ENCODE data around the gene TNFRSF12A. TPM values are rescaled to one million over a fixed set of nuclear protein-coding genes. Genes with fewer than 3 reads are reported as not detected.
"Not testable (repeated sequence)": the region's sequence is repeated elsewhere in the genome, so short reads cannot be mapped to it uniquely, and the experiment has no call there.

Gene TNFRSF12A
- total and polyA plus RNA-seq, 8 donors, result 1.8 to 134 (median 51.6) TPM

GRCh38 chr16:3068487-3068886 lies 48.3 kb downstream of the TNFRSF12A start:
- Histone ChIP-seq H3K27ac (peak overlapping the region in 1 of 5 donors; percentile 29), H3K9me3 (no peaks in the 10 kb centered on the region), H3K4me1 (peaks cover 6 to 37% (median 17%) of the 10 kb centered on the region in 4 donors), H3K4me3 (peak overlapping the region in 1 of 4 donors; percentile 50), H3K36me3 (peaks cover 0 to 10% (median 2%) of the 10 kb centered on the region in 4 donors), H3K27me3 (peaks cover 0 to under 1% (median 0%) of the 10 kb centered on the region in 3 donors)
- peak in 1 of 2 donors; percentile 32 for DNase-seq
- WGBS, 5 donors, result 30 to 53% (median 49%) methylated on average over 3 to 4 of the region's 4 CpGs
- TF ChIP-seq POLR2A (IDR thresholded peaks at IDR 0.05), result no peak
- TF ChIP-seq CTCF (IDR thresholded peaks at IDR 0.05), result no peak
- TF ChIP-seq POLR2AphosphoS5 (IDR thresholded peaks at IDR 0.05), result no peak
- no peak for TF ChIP-seq EP300 (IDR thresholded peaks at IDR 0.05)
- intact Hi-C loops (cut with DNase I; ENCODE audit: low total_unique reads), result no loop called here

DNA sequence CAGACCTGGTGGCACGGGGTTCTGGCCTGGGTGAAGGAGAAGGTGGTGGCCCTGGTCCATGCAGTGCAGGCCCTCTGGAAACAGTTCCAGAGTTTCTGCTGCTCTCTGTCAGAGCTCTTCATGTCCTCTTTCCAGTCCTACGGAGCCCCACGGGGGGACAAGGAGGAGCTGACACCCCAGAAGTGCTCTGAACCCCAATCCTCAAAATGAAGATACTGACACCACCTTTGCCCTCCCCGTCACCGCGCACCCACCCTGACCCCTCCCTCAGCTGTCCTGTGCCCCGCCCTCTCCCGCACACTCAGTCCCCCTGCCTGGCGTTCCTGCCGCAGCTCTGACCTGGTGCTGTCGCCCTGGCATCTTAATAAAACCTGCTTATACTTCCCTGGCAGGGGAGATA lies 49.0 kb downstream of the TNFRSF12A start:
- peaks cover 0 to 10% (median 2%) of the 10 kb centered on the region in 4 donors for H3K36me3 ChIP-seq
- H3K4me3 ChIP-seq; H3K9me3 ChIP-seq; H3K27ac ChIP-seq; intact Hi-C loops (cut with DNase I; ENCODE audit: low total_unique reads); DNase-seq; H3K27me3 ChIP-seq: not testable (repeated sequence)
- peaks cover 6 to 44% (median 17%) of the 10 kb centered on the region in 4 donors for H3K4me1 ChIP-seq
- WGBS, 5 donors, result 80 to 90% (median 85%) methylated on average over 8 to 10 of the region's 11 CpGs

- intact Hi-C loops (cut with DNase I; ENCODE audit: low total_unique reads), result no loop called here
- no peak for TF ChIP-seq POLR2AphosphoS5 (IDR thresholded peaks at IDR 0.05)
- TF ChIP-seq CTCF (IDR thresholded peaks at IDR 0.05), result no peak
- no peak for TF ChIP-seq POLR2A (IDR thresholded peaks at IDR 0.05)
- TF ChIP-seq EP300 (IDR thresholded peaks at IDR 0.05), result no peak
- DNase-seq, result no peak
Measured at GRCh38 chr16:3070608-3071111, 50.5 kb downstream of the TNFRSF12A start.

DNA sequence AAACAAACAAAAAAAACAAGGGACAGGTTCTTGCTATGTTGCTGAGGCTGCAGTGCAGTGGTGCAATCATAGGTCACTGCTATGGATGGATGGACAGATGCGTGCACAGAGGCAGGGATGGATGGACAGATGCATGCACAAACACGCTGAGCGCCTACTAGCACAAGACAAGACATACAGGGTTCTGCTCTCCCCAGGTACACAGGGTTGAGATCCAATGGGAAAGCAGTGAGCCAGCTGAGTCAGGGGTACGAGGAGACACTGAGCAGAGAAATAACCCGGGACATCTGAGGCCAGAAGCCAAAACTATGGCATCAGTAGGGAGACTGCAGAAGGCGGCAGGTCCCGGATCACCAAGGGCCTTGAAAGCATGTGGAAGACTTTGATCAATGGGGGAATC lies 51.5 kb downstream of the TNFRSF12A start:
- 83 to 92% (median 86%) methylated on average over 7 of the region's 7 CpGs for WGBS, 5 donors

More at GRCh38 chr16:3070608-3071111, 50.5 kb downstream of the TNFRSF12A start:
- WGBS, 5 donors, result 83 to 93% (median 89%) methylated on average over 8 to 9 of the region's 9 CpGs
- Histone ChIP-seq H3K27me3 (peaks cover 0 to 12% (median 0%) of the 10 kb centered on the region in 3 donors), H3K27ac (no peak overlapping the region), H3K36me3 (peaks cover 0 to 10% (median 2%) of the 10 kb centered on the region in 4 donors), H3K4me1 (peaks cover 5 to 39% (median 9%) of the 10 kb centered on the region in 4 donors), H3K4me3 (no peak overlapping the region), H3K9me3 (no peaks in the 10 kb centered on the region)

More for the DNA sequence above, 51.5 kb downstream of the TNFRSF12A start:
- no peak for DNase-seq
- Histone ChIP-seq H3K4me3 (no peak overlapping the region), H3K4me1 (peaks cover 0 to 31% (median 11%) of the 10 kb centered on the region in 4 donors), H3K9me3 (no peaks in the 10 kb centered on the region), H3K36me3 (peaks cover 0 to 10% (median 2%) of the 10 kb centered on the region in 4 donors), H3K27me3 (peaks cover 0 to 12% (median 0%) of the 10 kb centered on the region in 3 donors), H3K27ac (no peak overlapping the region)
- intact Hi-C loops (cut with DNase I; ENCODE audit: low total_unique reads), result no loop called here
- TF ChIP-seq EP300 (IDR thresholded peaks at IDR 0.05) (no peak), CTCF (IDR thresholded peaks at IDR 0.05) (no peak), POLR2A (IDR thresholded peaks at IDR 0.05) (no peak), POLR2AphosphoS5 (IDR thresholded peaks at IDR 0.05) (no peak)

Small RNAs within 50 kb of the gene (small RNA-seq; reads per million reads assigned to genes)
- gene LINC00514, result 0 reads per million in 4 donors

Other genes with a start within 250 kb of the TNFRSF12A start
- gene ELOB, start 243.1 kb upstream of the TNFRSF12A start, total RNA-seq, result 100 to 1,000 TPM in 4 of 5 donors, 10 to 100 TPM in 1; 68.1 to 279 (median 174) TPM
- 100 to 1,000 TPM; 386 to 713 (median 456) TPM for gene ELOB, start 243.1 kb upstream of the TNFRSF12A start, polyA plus RNA-seq
- gene PRSS33, start 232.8 kb upstream of the TNFRSF12A start, total RNA-seq, result not detected
- gene PRSS33, start 232.8 kb upstream of the TNFRSF12A start, polyA plus RNA-seq, result not detected
- gene PRSS41, start 221.9 kb upstream of the TNFRSF12A start, total RNA-seq, result not detected
- not detected for gene PRSS41, start 221.9 kb upstream of the TNFRSF12A start, polyA plus RNA-seq
- 1 to 10 TPM in 1 of 5 donors, not detected in 4; 1.1 TPM for gene PRSS21, start 203.1 kb upstream of the TNFRSF12A start, total RNA-seq
- gene PRSS21, start 203.1 kb upstream of the TNFRSF12A start, polyA plus RNA-seq, result 1 to 10 TPM in 1 of 3 donors, under 1 TPM in 2; 0.50 to 2.9 (median 0.65) TPM
- gene ZG16B, start 190.1 kb upstream of the TNFRSF12A start, total RNA-seq, result 10 to 100 TPM in 2 of 5 donors, not detected in 3; 15.6 to 39.0 TPM
- gene ZG16B, start 190.1 kb upstream of the TNFRSF12A start, polyA plus RNA-seq, result 10 to 100 TPM; 13.0 to 35.4 (median 22.3) TPM
- 10 to 100 TPM in 2 of 5 donors, 1 to 10 TPM in 2, not detected in 1; 1.8 to 33.2 (median 9.8) TPM for gene PRSS22, start 162.2 kb upstream of the TNFRSF12A start, total RNA-seq
- 10 to 100 TPM in 2 of 3 donors, 1 to 10 TPM in 1; 5.2 to 62.2 (median 22.7) TPM for gene PRSS22, start 162.2 kb upstream of the TNFRSF12A start, polyA plus RNA-seq
- gene FLYWCH2, start 137.2 kb upstream of the TNFRSF12A start, total RNA-seq, result 10 to 100 TPM; 19.6 to 76.4 (median 52.4) TPM
- 10 to 100 TPM; 30.1 to 43.4 (median 39.0) TPM for gene FLYWCH2, start 137.2 kb upstream of the TNFRSF12A start, polyA plus RNA-seq
- 100 to 1,000 TPM in 1 of 5 donors, 10 to 100 TPM in 4; 10.5 to 121 (median 26.5) TPM for gene FLYWCH1, start 108.4 kb upstream of the TNFRSF12A start, total RNA-seq
- 10 to 100 TPM in 2 of 3 donors, 1 to 10 TPM in 1; 8.1 to 18.1 (median 12.0) TPM for gene FLYWCH1, start 108.4 kb upstream of the TNFRSF12A start, polyA plus RNA-seq
- gene KREMEN2, start 56.1 kb upstream of the TNFRSF12A start, total RNA-seq, result under 1 TPM in 1 of 5 donors, not detected in 4; 0.37 TPM
- gene KREMEN2, start 56.1 kb upstream of the TNFRSF12A start, polyA plus RNA-seq, result 1 to 10 TPM in 1 of 3 donors, not detected in 2; 1.1 TPM
- gene PAQR4, start 51.0 kb upstream of the TNFRSF12A start, total RNA-seq, result 10 to 100 TPM in 2 of 5 donors, 1 to 10 TPM in 3; 4.8 to 43.2 (median 8.4) TPM
- 10 to 100 TPM in 2 of 3 donors, 1 to 10 TPM in 1; 2.7 to 15.3 (median 10.9) TPM for gene PAQR4, start 51.0 kb upstream of the TNFRSF12A start, polyA plus RNA-seq
- gene PKMYT1, start 39.9 kb upstream of the TNFRSF12A start, total RNA-seq, result 10 to 100 TPM in 2 of 5 donors, 1 to 10 TPM in 3; 2.4 to 19.3 (median 9.6) TPM
- 10 to 100 TPM in 1 of 3 donors, 1 to 10 TPM in 2; 1.8 to 15.9 (median 9.5) TPM for gene PKMYT1, start 39.9 kb upstream of the TNFRSF12A start, polyA plus RNA-seq
- gene CLDN9, start 7.4 kb upstream of the TNFRSF12A start, total RNA-seq, result not detected
- under 1 TPM in 2 of 3 donors, not detected in 1; 0.28 to 0.31 TPM for gene CLDN9, start 7.4 kb upstream of the TNFRSF12A start, polyA plus RNA-seq
- not detected for gene CLDN6, start 2.2 kb upstream of the TNFRSF12A start, total RNA-seq
- gene CLDN6, start 2.2 kb upstream of the TNFRSF12A start, polyA plus RNA-seq, result not detected
- 10 to 100 TPM; 11.0 to 94.7 (median 21.7) TPM for gene HCFC1R1, start 3.6 kb downstream of the TNFRSF12A start, total RNA-seq
- 100 to 1,000 TPM in 2 of 3 donors, 10 to 100 TPM in 1; 71.7 to 128 (median 102) TPM for gene HCFC1R1, start 3.6 kb downstream of the TNFRSF12A start, polyA plus RNA-seq
- 10 to 100 TPM in 4 of 5 donors, not detected in 1; 10.5 to 97.9 (median 22.2) TPM for gene THOC6, start 3.7 kb downstream of the TNFRSF12A start, total RNA-seq
- gene THOC6, start 3.7 kb downstream of the TNFRSF12A start, polyA plus RNA-seq, result 10 to 100 TPM; 15.3 to 39.0 (median 32.8) TPM
- gene BICDL2, start 16.6 kb downstream of the TNFRSF12A start, total RNA-seq, result 100 to 1,000 TPM in 1 of 5 donors, 10 to 100 TPM in 4; 18.4 to 693 (median 59.4) TPM
- 10 to 100 TPM; 26.0 to 79.7 (median 29.0) TPM for gene BICDL2, start 16.6 kb downstream of the TNFRSF12A start, polyA plus RNA-seq
- gene MMP25, start 26.2 kb downstream of the TNFRSF12A start, total RNA-seq, result 1 to 10 TPM in 2 of 5 donors, not detected in 3; 1.1 to 1.6 TPM
- gene MMP25, start 26.2 kb downstream of the TNFRSF12A start, polyA plus RNA-seq, result 1 to 10 TPM in 1 of 3 donors, under 1 TPM in 2; 0.48 to 2.9 (median 0.61) TPM
- gene IL32, start 45.3 kb downstream of the TNFRSF12A start, total RNA-seq, result 100 to 1,000 TPM in 1 of 5 donors, 10 to 100 TPM in 3, 1 to 10 TPM in 1; 9.9 to 504 (median 90.4) TPM
- gene IL32, start 45.3 kb downstream of the TNFRSF12A start, polyA plus RNA-seq, result 100 to 1,000 TPM in 1 of 3 donors, 10 to 100 TPM in 2; 56.3 to 129 (median 60.9) TPM
- not detected for gene ZSCAN10, start 78.9 kb downstream of the TNFRSF12A start, total RNA-seq
- gene ZSCAN10, start 78.9 kb downstream of the TNFRSF12A start, polyA plus RNA-seq, result not detected
- gene ZNF205, start 92.2 kb downstream of the TNFRSF12A start, total RNA-seq, result 10 to 100 TPM in 1 of 5 donors, 1 to 10 TPM in 3, under 1 TPM in 1; 0.87 to 21.9 (median 5.5) TPM
- 10 to 100 TPM; 16.6 to 27.5 (median 20.9) TPM for gene ZNF205, start 92.2 kb downstream of the TNFRSF12A start, polyA plus RNA-seq
- 10 to 100 TPM in 3 of 5 donors, 1 to 10 TPM in 2; 1.3 to 87.8 (median 20.0) TPM for gene ZNF213, start 114.7 kb downstream of the TNFRSF12A start, total RNA-seq
- gene ZNF213, start 114.7 kb downstream of the TNFRSF12A start, polyA plus RNA-seq, result 1 to 10 TPM; 5.8 to 6.7 (median 6.1) TPM
- not detected for gene OR1F1, start 167.8 kb downstream of the TNFRSF12A start, total RNA-seq
- not detected for gene OR1F1, start 167.8 kb downstream of the TNFRSF12A start, polyA plus RNA-seq
- 1 to 10 TPM; 4.7 to 8.7 (median 6.2) TPM for gene ZNF200, start 214.8 kb downstream of the TNFRSF12A start, total RNA-seq
- gene ZNF200, start 214.8 kb downstream of the TNFRSF12A start, polyA plus RNA-seq, result 1 to 10 TPM; 2.2 to 3.1 (median 2.9) TPM
- 10 to 100 TPM in 1 of 5 donors, 1 to 10 TPM in 3, under 1 TPM in 1; 0.58 to 24.5 (median 1.7) TPM for gene MEFV, start 236.3 kb downstream of the TNFRSF12A start, total RNA-seq
- under 1 TPM; 0.15 to 0.44 (median 0.20) TPM for gene MEFV, start 236.3 kb downstream of the TNFRSF12A start, polyA plus RNA-seq